WTC11 (cell line): ENCODE data around the gene NATD1.

ENCODE experiments used
- USF2 ChIP-seq: sonication (generic); formaldehyde crosslinking; IDR thresholded peaks from 2 replicates; pipeline ENCODE4 v1.8.1; 2023; ENCODE audit warnings: mild to moderate bottlenecking, missing genetic modification reagents, moderate library complexity
- ZNF396 ChIP-seq: fragments of 250-450 bp; sonication (Bioruptor Pico); IDR thresholded peaks from 2 replicates; pipeline ENCODE4 v1.8.0; 2021; ENCODE audit warnings: mild to moderate bottlenecking, moderate library complexity, borderline replicate concordance
- TF ChIP-seq, protein P1 (sequence below): fragments of 200-600 bp; IDR thresholded peaks from 2 replicates; pipeline ENCODE4 v1.8.0; 2022; ENCODE audit warnings: antibody characterized with exemption

GRCh38 chr17:21191698-21192097 lies 61.5 kb downstream of the NATD1 start:
- TF ChIP-seq USF2 (no peak), ZNF396 (CRISPR knock-in tag) (no peak)
- TF ChIP-seq, protein P1, sequence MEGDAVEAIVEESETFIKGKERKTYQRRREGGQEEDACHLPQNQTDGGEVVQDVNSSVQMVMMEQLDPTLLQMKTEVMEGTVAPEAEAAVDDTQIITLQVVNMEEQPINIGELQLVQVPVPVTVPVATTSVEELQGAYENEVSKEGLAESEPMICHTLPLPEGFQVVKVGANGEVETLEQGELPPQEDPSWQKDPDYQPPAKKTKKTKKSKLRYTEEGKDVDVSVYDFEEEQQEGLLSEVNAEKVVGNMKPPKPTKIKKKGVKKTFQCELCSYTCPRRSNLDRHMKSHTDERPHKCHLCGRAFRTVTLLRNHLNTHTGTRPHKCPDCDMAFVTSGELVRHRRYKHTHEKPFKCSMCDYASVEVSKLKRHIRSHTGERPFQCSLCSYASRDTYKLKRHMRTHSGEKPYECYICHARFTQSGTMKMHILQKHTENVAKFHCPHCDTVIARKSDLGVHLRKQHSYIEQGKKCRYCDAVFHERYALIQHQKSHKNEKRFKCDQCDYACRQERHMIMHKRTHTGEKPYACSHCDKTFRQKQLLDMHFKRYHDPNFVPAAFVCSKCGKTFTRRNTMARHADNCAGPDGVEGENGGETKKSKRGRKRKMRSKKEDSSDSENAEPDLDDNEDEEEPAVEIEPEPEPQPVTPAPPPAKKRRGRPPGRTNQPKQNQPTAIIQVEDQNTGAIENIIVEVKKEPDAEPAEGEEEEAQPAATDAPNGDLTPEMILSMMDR = no peak
